ENCODE measurements around the gene PKNOX2. TPM values are rescaled to one million over a fixed set of nuclear protein-coding genes. Genes with fewer than 3 reads are reported as not detected.

The PKNOX2 gene
- total RNA-seq, 3 donors from 2014 or later = 0.38 TPM; not detected in 2

DNA sequence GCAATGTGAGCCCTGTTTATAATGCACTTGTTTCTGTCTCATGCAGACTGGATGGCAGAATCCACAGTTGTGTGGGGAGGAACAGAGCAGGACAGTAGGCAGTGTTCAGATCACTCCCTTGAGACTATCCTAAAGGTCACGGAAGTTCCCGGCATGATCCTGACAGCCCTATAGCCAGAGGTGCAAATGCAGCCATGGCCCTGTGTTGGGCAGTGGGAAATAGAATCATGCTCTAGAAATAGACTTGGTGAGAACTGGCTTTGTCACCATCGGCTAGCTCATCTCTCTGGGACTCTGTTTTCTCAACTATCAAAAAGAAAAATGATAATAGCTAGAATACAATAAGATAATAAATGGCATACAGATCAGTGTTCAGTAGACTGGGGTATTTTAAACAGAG lies 208.4 kb downstream of the PKNOX2 start:
- no peak for ATAC-seq
- H3K4me3 Mint-ChIP-seq = no peak overlapping the region
- no peaks in the 10 kb centered on the region for H3K4me1 Mint-ChIP-seq (ENCODE audit: low read depth)
- no peaks in the 10 kb centered on the region for H3K36me3 Mint-ChIP-seq (ENCODE audit: insufficient read depth)
- peaks cover 18% of the 10 kb centered on the region for H3K27me3 Mint-ChIP-seq (ENCODE audit: low read depth)
- DNase-seq = no peak
- no peaks in the 10 kb centered on the region for H3K9me3 Mint-ChIP-seq

DNA sequence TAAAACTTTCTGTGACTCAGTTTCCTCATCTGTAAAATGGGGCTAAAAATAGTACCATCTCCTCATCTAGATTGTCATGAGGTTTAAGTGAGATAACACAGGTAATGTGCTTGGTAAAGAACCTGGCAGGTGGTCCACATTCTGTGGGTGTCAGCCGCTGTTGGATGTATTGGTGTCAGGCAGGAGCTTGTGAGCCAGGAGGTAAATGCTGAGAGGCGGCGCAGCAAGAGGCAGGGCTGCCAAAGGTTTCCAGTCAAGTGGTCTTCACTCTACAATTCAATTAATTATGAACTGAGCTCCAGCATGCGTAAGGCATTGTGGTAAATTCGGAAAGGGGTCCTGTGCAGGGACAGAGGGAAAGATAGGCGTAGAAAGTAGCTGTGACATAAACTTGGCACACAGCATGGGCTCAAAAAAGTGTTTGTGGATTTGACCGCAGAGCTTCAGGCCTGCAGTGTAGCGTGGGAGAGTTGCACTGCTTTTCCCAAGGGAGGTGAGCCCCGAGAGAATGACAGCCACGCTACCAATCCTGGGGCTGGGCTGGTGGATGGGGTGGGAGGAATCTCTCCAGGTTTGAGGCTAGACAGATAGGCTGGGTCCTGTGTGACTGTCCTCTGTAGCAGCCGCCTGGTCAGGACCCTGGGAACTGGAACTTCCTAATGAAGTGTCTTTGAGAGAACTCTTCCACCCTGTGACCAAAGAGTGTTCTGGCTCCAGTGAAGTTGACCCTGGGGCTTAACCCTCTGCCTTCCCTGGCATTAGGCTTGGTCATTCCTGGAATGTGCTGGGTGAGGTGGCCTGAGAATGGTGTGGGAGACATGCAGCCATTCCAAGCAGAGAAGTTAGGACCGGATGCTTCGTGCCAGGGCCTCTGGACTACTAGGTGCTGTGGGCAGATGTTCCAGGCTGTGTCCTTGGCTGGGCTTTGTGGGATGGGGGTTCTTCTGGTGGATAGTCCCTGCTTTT lies 209.2 kb downstream of the PKNOX2 start:
- H3K4me1 Mint-ChIP-seq (ENCODE audit: low read depth) = no peaks in the 10 kb centered on the region
- H3K27me3 Mint-ChIP-seq (ENCODE audit: low read depth) = peaks cover 18% of the 10 kb centered on the region
- ATAC-seq = no peak
- DNase-seq = no peak
- no peaks in the 10 kb centered on the region for H3K9me3 Mint-ChIP-seq
- no peaks in the 10 kb centered on the region for H3K36me3 Mint-ChIP-seq (ENCODE audit: insufficient read depth)
- H3K4me3 Mint-ChIP-seq = no peak overlapping the region

DNA sequence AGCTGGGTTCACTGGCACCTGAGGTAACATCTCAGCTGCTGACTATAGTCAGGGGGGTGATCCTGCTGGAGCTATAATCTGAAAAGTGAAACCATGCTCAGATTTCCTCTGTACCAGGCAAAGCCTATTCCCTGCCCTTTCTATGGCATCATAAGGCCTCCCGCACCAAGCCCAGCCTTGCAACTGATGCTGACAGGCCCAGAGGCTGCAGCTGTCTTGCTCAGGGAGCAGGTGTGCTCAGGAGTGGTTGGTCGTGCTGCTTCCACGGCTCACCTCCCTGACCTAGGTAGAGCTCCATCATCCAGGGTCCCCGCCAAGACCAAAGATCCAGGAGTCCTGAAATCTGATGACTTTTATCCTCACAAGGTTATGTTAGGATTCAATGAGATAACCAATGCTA lies 209.8 kb downstream of the PKNOX2 start:
- no peaks in the 10 kb centered on the region for H3K36me3 Mint-ChIP-seq (ENCODE audit: insufficient read depth)
- H3K27me3 Mint-ChIP-seq (ENCODE audit: low read depth) = peaks cover 18% of the 10 kb centered on the region
- no peak overlapping the region for H3K4me3 Mint-ChIP-seq

DNA sequence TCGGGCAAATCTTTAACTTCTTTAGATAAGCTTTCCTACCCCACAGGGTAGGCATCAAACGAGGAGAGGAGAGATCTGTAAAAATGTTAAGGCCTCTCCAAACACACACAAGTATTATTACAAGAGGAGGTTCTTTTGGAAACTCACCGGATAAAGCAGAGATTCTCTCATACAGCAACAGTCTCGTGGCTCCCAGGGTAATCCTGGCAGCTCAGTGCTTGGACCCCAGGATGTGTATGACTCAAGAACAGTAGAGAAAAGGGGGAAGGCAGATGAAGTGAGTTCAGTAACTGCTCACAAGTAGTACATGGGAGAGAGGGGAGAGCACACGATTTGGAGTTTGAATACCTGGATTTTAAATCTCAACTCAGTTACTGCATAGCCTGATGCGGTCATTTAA lies 210.6 kb downstream of the PKNOX2 start:
- H3K9me3 Mint-ChIP-seq = no peaks in the 10 kb centered on the region
- ATAC-seq (no peak), DNase-seq (no peak)
- no peaks in the 10 kb centered on the region for H3K4me1 Mint-ChIP-seq (ENCODE audit: low read depth)
- H3K27me3 Mint-ChIP-seq (ENCODE audit: low read depth) = peaks cover 21% of the 10 kb centered on the region
- no peak overlapping the region for H3K4me3 Mint-ChIP-seq
- H3K36me3 Mint-ChIP-seq (ENCODE audit: insufficient read depth) = no peaks in the 10 kb centered on the region

More for the DNA sequence above, 209.8 kb downstream of the PKNOX2 start:
- ATAC-seq = no peak
- no peak for DNase-seq
- no peaks in the 10 kb centered on the region for H3K9me3 Mint-ChIP-seq
- H3K4me1 Mint-ChIP-seq (ENCODE audit: low read depth) = no peaks in the 10 kb centered on the region

DNA sequence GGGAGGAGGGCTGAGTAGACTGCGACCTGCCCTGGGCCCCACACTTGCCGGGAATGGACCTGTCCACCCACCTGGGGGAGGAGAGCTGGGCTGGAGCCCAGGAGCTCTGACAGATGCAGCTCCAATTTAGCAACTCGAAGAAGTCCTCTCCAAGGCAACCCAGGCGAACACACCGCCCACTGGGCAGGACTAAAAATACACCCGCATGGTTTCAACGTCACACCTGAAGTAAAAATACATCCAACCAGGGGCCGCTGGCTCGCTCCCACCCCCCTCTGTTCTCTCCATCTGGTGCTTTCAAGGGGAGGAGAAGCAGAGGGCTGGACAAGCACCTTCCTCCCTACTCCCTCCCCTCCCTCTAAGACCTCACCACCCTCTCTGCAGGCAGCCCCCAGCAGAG lies 211.6 kb downstream of the PKNOX2 start:
- no peak for DNase-seq
- H3K4me1 Mint-ChIP-seq (ENCODE audit: low read depth) = no peaks in the 10 kb centered on the region
- no peaks in the 10 kb centered on the region for H3K36me3 Mint-ChIP-seq (ENCODE audit: insufficient read depth)
- peaks cover 22% of the 10 kb centered on the region for H3K27me3 Mint-ChIP-seq (ENCODE audit: low read depth)
- H3K9me3 Mint-ChIP-seq = no peaks in the 10 kb centered on the region
- ATAC-seq = no peak
- H3K4me3 Mint-ChIP-seq = no peak overlapping the region

DNA sequence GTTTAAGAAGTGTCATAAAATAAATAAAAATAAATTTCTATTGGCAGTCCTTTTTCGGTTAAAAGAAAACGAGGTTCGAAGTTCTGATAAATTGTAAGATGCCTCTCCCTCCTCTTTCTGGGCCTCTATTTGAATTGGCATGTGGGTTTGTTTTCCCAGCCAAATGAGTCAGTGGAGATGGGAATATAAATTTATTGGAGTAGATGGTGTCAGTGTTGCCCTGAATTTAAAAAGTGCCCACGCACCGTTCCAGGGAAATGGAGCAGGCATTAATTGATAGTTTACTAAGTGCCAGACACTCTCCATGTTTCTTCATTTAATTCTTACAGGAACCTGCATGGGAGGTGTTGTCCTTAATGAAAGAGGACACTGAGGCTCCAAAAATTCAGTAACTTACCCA lies 212.3 kb downstream of the PKNOX2 start:
- H3K9me3 Mint-ChIP-seq = no peaks in the 10 kb centered on the region
- peaks cover 21% of the 10 kb centered on the region for H3K27me3 Mint-ChIP-seq (ENCODE audit: low read depth)
- no peak overlapping the region for H3K4me3 Mint-ChIP-seq
- no peaks in the 10 kb centered on the region for H3K4me1 Mint-ChIP-seq (ENCODE audit: low read depth)
- H3K36me3 Mint-ChIP-seq (ENCODE audit: insufficient read depth) = no peaks in the 10 kb centered on the region
- ATAC-seq = no peak
- DNase-seq = no peak

DNA sequence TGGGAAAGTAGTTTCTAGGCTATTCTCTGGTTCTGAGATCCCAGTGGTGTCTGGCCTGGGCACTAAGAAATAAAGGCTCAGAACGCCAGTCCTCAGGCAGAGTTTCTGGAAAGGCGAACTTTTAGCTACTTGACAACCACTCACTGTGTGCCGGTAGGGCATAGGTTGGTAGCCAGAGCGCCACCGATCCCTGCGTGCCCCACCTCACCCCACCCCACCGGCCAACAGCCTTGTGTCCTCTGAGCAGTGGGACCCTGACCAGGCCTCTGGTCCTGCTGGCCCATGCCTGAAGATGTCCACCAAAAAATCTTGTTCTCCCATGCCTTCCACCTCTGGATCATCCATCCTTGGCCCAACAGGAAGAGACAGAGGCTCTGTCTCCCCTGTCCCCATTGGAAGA lies 213.5 kb downstream of the PKNOX2 start:
- Mint-ChIP-seq H3K4me3 (no peak overlapping the region), H3K36me3 (ENCODE audit: insufficient read depth) (no peaks in the 10 kb centered on the region), H3K4me1 (ENCODE audit: low read depth) (no peaks in the 10 kb centered on the region), H3K27me3 (ENCODE audit: low read depth) (peaks cover 20% of the 10 kb centered on the region), H3K9me3 (no peaks in the 10 kb centered on the region)
- ATAC-seq (no peak), DNase-seq (no peak)

DNA sequence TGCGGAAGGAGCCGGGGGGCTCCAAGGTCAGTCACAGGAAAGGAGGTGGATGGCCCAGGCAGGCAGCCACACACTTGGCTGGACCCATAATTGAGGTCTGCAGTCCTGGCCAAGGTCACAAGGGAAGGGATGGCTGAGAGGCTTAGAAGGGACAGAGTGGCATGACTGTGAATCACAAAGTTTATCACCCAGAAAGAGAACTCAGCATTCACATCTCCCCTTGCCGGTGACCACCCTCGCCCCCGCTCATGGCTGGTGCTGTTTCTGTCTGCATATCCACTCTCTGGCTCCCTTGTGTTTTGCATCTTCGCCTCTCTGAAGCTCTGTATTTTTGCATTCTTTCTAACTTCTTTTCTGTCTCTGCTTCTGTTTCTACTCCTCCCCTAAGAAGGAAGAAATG lies 214.0 kb downstream of the PKNOX2 start:
- DNase-seq (no peak), ATAC-seq (no peak)
- no peaks in the 10 kb centered on the region for H3K9me3 Mint-ChIP-seq
- no peaks in the 10 kb centered on the region for H3K36me3 Mint-ChIP-seq (ENCODE audit: insufficient read depth)
- no peaks in the 10 kb centered on the region for H3K4me1 Mint-ChIP-seq (ENCODE audit: low read depth)
- peaks cover 20% of the 10 kb centered on the region for H3K27me3 Mint-ChIP-seq (ENCODE audit: low read depth)
- no peak overlapping the region for H3K4me3 Mint-ChIP-seq

DNA sequence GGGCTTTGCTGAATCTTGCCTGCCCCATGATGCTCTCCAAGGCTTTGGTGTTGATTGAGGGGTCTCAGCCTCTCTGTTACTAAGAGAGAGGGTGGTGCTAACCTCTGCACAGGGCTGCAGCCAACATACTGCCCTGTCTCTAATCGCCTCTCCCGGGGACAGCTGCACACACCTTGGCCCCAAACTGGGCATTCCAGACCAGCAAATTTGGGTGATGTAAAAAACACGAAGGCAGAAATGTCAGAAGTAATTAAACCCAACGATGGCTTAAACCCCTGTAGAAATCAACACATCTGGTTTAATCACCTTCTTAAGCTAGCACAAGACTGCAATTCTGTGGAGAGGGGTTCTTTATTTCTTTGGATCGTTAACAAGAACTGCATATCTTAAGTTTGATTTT lies 215.0 kb downstream of the PKNOX2 start:
- Mint-ChIP-seq H3K4me3 (no peak overlapping the region), H3K36me3 (ENCODE audit: insufficient read depth) (no peaks in the 10 kb centered on the region), H3K27me3 (ENCODE audit: low read depth) (peaks cover 20% of the 10 kb centered on the region), H3K9me3 (no peaks in the 10 kb centered on the region), H3K4me1 (ENCODE audit: low read depth) (no peaks in the 10 kb centered on the region)
- ATAC-seq = no peak
- DNase-seq = no peak

DNA sequence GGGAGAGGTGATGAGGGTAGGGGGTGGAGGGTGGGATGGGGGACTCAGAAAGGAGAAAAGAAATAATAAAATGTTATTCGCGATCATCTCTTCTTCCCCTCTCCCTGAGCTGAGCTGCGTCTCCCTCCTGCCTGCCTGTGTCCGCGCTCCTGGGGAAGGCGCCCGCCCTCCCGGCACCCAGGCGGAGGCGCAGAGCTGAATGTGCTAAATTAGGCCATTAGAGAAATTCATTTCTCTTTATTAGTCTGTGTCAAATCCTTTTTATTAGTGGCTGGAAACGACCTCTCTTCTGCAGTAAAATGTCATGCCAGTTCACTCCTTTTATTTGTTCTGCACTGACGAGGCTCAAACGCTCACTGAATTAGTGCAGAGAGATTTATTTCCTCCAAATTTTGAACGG lies 215.4 kb downstream of the PKNOX2 start:
- Mint-ChIP-seq H3K4me1 (ENCODE audit: low read depth) (no peaks in the 10 kb centered on the region), H3K4me3 (no peak overlapping the region), H3K27me3 (ENCODE audit: low read depth) (peaks cover 22% of the 10 kb centered on the region), H3K9me3 (no peaks in the 10 kb centered on the region), H3K36me3 (ENCODE audit: insufficient read depth) (no peaks in the 10 kb centered on the region)
- DNase-seq (no peak), ATAC-seq (no peak)

DNA sequence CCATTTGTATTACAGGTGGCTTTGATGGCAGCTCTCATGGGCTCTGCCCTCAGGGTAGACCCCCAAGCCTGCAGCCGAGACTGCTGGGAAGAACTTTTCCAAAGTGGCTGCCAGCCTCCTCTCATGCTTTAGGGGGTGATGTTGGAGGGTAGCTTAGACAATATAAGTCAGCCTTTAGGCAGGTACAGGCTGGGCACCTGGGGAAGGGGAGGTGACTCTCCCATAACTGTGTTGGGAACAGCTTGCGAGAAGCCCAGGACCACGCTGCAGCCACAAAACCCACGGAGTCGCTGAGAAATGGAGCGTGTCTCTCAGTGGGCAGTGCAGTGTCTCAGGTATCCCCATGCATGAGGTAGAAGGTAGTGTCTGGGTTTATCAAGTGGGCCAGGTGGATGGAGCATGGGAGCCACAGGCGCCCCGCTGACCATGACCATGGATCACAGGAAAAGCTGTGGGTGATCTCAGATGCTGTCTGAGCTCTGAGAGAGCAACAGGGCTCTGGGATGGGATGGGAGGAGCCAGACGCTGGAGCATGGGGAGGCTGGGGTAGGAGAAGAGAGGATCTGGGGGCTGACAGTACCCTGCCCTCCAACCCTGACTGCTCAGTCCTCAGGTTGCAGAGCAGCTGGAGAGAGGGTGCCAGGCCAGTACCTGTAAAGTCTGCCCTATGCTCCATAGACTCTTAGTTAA lies 216.3 kb downstream of the PKNOX2 start:
- no peak for DNase-seq
- ATAC-seq = no peak
- no peaks in the 10 kb centered on the region for H3K36me3 Mint-ChIP-seq (ENCODE audit: insufficient read depth)
- no peaks in the 10 kb centered on the region for H3K4me1 Mint-ChIP-seq (ENCODE audit: low read depth)
- peaks cover 23% of the 10 kb centered on the region for H3K27me3 Mint-ChIP-seq (ENCODE audit: low read depth)
- H3K4me3 Mint-ChIP-seq = no peak overlapping the region
- H3K9me3 Mint-ChIP-seq = no peaks in the 10 kb centered on the region

DNA sequence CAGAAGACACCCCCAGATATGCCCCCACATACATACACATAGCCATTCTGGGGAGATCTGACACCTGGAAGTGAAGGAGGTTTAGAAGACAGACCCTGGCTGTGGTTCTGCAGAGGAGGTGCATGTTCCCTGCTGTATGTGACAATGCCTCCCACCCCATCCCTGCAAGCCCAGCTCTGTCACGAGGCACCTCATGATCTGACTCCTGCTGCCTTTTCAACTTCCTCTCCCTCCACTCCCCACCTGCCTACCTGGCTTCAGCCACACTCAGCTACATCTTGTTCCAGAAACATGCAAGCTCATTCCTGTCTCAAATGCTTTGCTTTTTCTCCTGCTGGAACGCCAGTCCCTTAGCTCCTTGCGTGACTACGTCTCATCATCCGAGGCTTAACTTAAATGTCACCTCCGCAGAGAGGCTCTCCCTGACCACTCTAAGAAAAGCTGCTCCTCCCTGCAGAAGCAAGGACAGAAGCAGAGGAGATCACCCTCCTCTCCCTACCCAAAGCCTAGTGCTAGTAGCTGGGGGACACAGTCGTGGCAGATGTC lies 217.0 kb downstream of the PKNOX2 start:
- Mint-ChIP-seq H3K27me3 (ENCODE audit: low read depth) (peaks cover 23% of the 10 kb centered on the region), H3K4me3 (no peak overlapping the region)
- no peak for DNase-seq

DNA sequence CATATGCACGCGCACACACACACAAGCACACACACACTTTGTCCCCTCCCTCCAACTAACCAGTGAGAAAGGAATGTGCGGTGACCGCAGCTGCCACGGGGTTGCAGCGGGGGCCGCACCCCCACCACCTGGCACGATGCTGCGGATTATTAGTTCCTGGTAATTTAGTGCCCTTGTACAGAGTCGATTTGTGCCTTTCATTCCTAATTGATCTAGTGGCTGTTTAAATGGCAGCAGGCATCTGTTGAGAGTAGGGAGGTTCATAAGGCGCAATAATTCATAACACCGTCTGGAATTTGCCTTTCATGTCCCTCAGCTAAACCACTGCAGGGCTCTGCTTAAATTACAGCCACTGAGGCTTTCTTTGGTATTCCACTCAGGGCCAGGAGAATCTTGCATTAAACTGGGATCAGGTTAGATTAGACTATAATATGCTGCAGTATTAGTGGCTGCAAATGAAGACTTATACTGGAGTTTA lies 217.8 kb downstream of the PKNOX2 start:
- no peak for ATAC-seq
- Mint-ChIP-seq H3K27me3 (ENCODE audit: low read depth) (peaks cover 23% of the 10 kb centered on the region), H3K36me3 (ENCODE audit: insufficient read depth) (no peaks in the 10 kb centered on the region), H3K9me3 (no peaks in the 10 kb centered on the region), H3K4me3 (no peak overlapping the region), H3K4me1 (ENCODE audit: low read depth) (no peaks in the 10 kb centered on the region)
- no peak for DNase-seq

More for the DNA sequence above, 217.0 kb downstream of the PKNOX2 start:
- no peak for ATAC-seq
- Mint-ChIP-seq H3K9me3 (no peaks in the 10 kb centered on the region), H3K4me1 (ENCODE audit: low read depth) (no peaks in the 10 kb centered on the region), H3K36me3 (ENCODE audit: insufficient read depth) (no peaks in the 10 kb centered on the region)

DNA sequence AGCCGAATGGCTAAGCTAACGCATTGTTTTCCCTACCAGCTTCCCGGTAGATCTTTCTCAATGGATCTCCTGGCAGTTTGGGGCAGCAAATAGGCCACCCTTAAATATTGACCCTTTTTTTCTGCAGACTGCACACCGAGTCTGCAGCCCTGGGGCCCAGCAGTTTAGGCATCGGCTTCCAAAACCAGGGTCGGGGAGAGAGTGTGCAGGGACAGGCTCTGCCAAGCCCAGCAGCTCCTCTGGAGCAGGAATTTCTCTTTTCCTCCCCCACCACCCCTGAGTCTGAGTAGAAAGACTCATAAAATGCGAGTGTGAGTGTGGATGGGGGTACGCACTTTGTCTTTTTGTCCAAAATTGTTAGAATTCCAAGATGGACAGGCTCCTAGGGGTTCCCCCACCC lies 218.3 kb downstream of the PKNOX2 start:
- H3K9me3 Mint-ChIP-seq = no peaks in the 10 kb centered on the region
- H3K36me3 Mint-ChIP-seq (ENCODE audit: insufficient read depth) = no peaks in the 10 kb centered on the region
- ATAC-seq (no peak), DNase-seq (no peak)
- no peak overlapping the region for H3K4me3 Mint-ChIP-seq
- H3K27me3 Mint-ChIP-seq (ENCODE audit: low read depth) = peaks cover 19% of the 10 kb centered on the region
- no peaks in the 10 kb centered on the region for H3K4me1 Mint-ChIP-seq (ENCODE audit: low read depth)
